H9 (cell line): ENCODE measurements around the gene AATF. TPM values are rescaled to one million over a fixed set of nuclear protein-coding genes. Genes with fewer than 3 reads are reported as not detected.

Source experiments
- DNase-seq: peaks from one replicate; pipeline ENCODE4 v3.0.0-alpha.2; 2017
- H2AFZ ChIP-seq: one replicate; pipeline ENCODE4 v1.6.1; 2013; ENCODE audit warnings: mild to moderate bottlenecking, low read length, control low read depth, moderate library complexity
- H2AK5ac ChIP-seq: 2 replicates; pipeline ENCODE4 v1.6.1; 2013; ENCODE audit warnings: low read length, control low read depth, mixed read lengths; ENCODE audit not compliant: insufficient read length
- H2BK120ac ChIP-seq: one replicate; pipeline ENCODE4 v1.6.1; 2013; ENCODE audit warnings: low read depth, mild to moderate bottlenecking, low read length, control low read depth, inconsistent platforms; ENCODE audit not compliant: poor library complexity, severe bottlenecking
- H2BK12ac ChIP-seq: 2 replicates; pipeline ENCODE4 v1.6.1; 2013; ENCODE audit warnings: low read length, control low read depth, mixed read lengths, low read depth; ENCODE audit not compliant: insufficient read length
- H2BK15ac ChIP-seq: 2 replicates; pipeline ENCODE4 v1.6.1; 2013; ENCODE audit warnings: low read depth, low read length, control low read depth
- H2BK20ac ChIP-seq: one replicate; pipeline ENCODE4 v1.6.1; 2013; ENCODE audit warnings: low read depth, mild to moderate bottlenecking, low read length, control low read depth, inconsistent platforms; ENCODE audit not compliant: poor library complexity, severe bottlenecking
- H2BK5ac ChIP-seq: 2 replicates; pipeline ENCODE4 v1.6.1; 2013; ENCODE audit warnings: low read length, control low read depth, mixed read lengths; ENCODE audit not compliant: insufficient read length
- H3K14ac ChIP-seq: 2 replicates; pipeline ENCODE4 v1.6.1; 2013; ENCODE audit warnings: low read length, control low read depth; ENCODE audit not compliant: insufficient read depth
- H3K18ac ChIP-seq: 2 replicates; pipeline ENCODE4 v1.6.1; 2013; ENCODE audit warnings: low read depth, mild to moderate bottlenecking, mixed read lengths, low read length, control low read depth; ENCODE audit not compliant: insufficient read length
- H3K23ac ChIP-seq: 2 replicates; pipeline ENCODE4 v1.6.1; 2013; ENCODE audit warnings: low read length, control low read depth, mixed read lengths, low read depth; ENCODE audit not compliant: insufficient read length
- H3K23me2 ChIP-seq: 2 replicates; pipeline ENCODE4 v1.6.1; 2013; ENCODE audit warnings: low read depth, mild to moderate bottlenecking, mixed read lengths, low read length, control low read depth; ENCODE audit not compliant: insufficient read length, poor library complexity, severe bottlenecking
- H3K27ac ChIP-seq: 2 replicates; pipeline ENCODE4 v1.5.1; 2013; ENCODE audit warnings: low read length, control low read depth, mixed read lengths, low read depth; ENCODE audit not compliant: insufficient read length
- H3K27me3 ChIP-seq: 2 replicates; pipeline ENCODE4 v1.6.1; 2013; ENCODE audit warnings: low read length, control low read depth, inconsistent platforms; ENCODE audit not compliant: insufficient read depth
- H3K4ac ChIP-seq: 2 replicates; pipeline ENCODE4 v1.6.1; 2013; ENCODE audit warnings: low read depth, mild to moderate bottlenecking, control low read depth, inconsistent platforms, low read length, moderate library complexity
- H3K4me1 ChIP-seq: 2 replicates; pipeline ENCODE4 v1.6.1; 2013; ENCODE audit warnings: low read length, control low read depth, inconsistent platforms; ENCODE audit not compliant: insufficient read depth
- H3K4me2 ChIP-seq: 2 replicates; pipeline ENCODE4 v1.6.1; 2013; ENCODE audit warnings: low read length, control low read depth, mixed read lengths; ENCODE audit not compliant: insufficient read length, insufficient read depth
- H3K56ac ChIP-seq: 2 replicates; pipeline ENCODE4 v1.6.1; 2013; ENCODE audit warnings: low read depth, mild to moderate bottlenecking, mixed read lengths, low read length, control low read depth; ENCODE audit not compliant: insufficient read length
- H3K79me1 ChIP-seq: 2 replicates; pipeline ENCODE4 v1.6.1; 2013; ENCODE audit warnings: low read depth, mild to moderate bottlenecking, moderate library complexity, low read length, control low read depth, inconsistent platforms; ENCODE audit not compliant: insufficient read depth, poor library complexity, severe bottlenecking
- H3K79me2 ChIP-seq: 2 replicates; pipeline ENCODE4 v1.6.1; 2013; ENCODE audit warnings: low read length, control low read depth, inconsistent platforms; ENCODE audit not compliant: insufficient read depth
- H3K9ac ChIP-seq: 2 replicates; pipeline ENCODE4 v1.6.1; 2013; ENCODE audit warnings: low read length, control low read depth, mixed read lengths; ENCODE audit not compliant: insufficient read length; ENCODE audit errors: extremely low read depth
- H3K9me3 ChIP-seq: one replicate; pipeline ENCODE4 v1.6.1; 2013; ENCODE audit warnings: low read depth, low read length, inconsistent platforms; ENCODE audit not compliant: control insufficient read depth
- H3T11ph ChIP-seq: one replicate; pipeline ENCODE4 v1.6.1; 2013; ENCODE audit warnings: mild to moderate bottlenecking, low read length, control low read depth, inconsistent platforms
- H4K20me1 ChIP-seq: one replicate; pipeline ENCODE4 v1.6.1; 2013; ENCODE audit not compliant: control insufficient read depth, insufficient read length, insufficient read depth
- H4K5ac ChIP-seq: 2 replicates; pipeline ENCODE4 v1.6.1; 2013; ENCODE audit warnings: low read depth, mild to moderate bottlenecking, mixed read lengths, low read length, control low read depth; ENCODE audit not compliant: insufficient read length
- H4K8ac ChIP-seq: replicated peaks from 2 replicates; pipeline ENCODE4 v1.6.1; 2013; ENCODE audit warnings: low read length, control low read depth, mixed read lengths, low read depth; ENCODE audit not compliant: insufficient read length
- H4K91ac ChIP-seq: 2 replicates; pipeline ENCODE4 v1.6.1; 2013; ENCODE audit warnings: low read depth, mild to moderate bottlenecking, moderate library complexity, mixed read lengths, low read length, control low read depth; ENCODE audit not compliant: insufficient read length
- H3K27ac Mint-ChIP-seq, 3 experiments: 2 replicates in 2 of 3; 3 replicates in 1 of 3; pipeline ENCODE4 v1.8.0; 2020 to 2021; ENCODE audit warnings: mixed read lengths in 3 of 3, mild to moderate bottlenecking in 1 of 3, moderate library complexity in 1 of 3
- H3K27me3 Mint-ChIP-seq: 2 replicates; pipeline ENCODE4 v1.8.0; 2021; ENCODE audit warnings: low read depth, mild to moderate bottlenecking, moderate library complexity, mixed read lengths
- H3K36me3 Mint-ChIP-seq, 3 experiments: 2 replicates in 2 of 3; 3 replicates in 1 of 3; pipeline ENCODE4 v1.8.0; 2020 to 2021; ENCODE audit warnings: low read depth in 3 of 3, mixed read lengths in 3 of 3; ENCODE audit not compliant: insufficient read depth in 1 of 3
- H3K4me1 Mint-ChIP-seq, 2 experiments: 2 replicates each; pipeline ENCODE4 v1.8.0; 2020; ENCODE audit warnings: mixed read lengths in 2 of 2
- H3K4me3 Mint-ChIP-seq, 2 experiments: 2 replicates in 1 of 2; 3 replicates in 1 of 2; pipeline ENCODE4 v1.8.0; 2020 to 2021; ENCODE audit warnings: mild to moderate bottlenecking in 2 of 2, mixed read lengths in 2 of 2, moderate library complexity in 1 of 2
- H3K9me3 Mint-ChIP-seq, 2 experiments: 2 replicates in 1 of 2; 3 replicates in 1 of 2; pipeline ENCODE4 v1.8.0; 2020; ENCODE audit warnings: mild to moderate bottlenecking in 2 of 2, mixed read lengths in 2 of 2, moderate library complexity in 1 of 2
- CTCF ChIP-seq: fragments of 200-600 bp; sonication (generic); conservative IDR thresholded peaks from 3 replicates; pipeline ENCODE4 v1.8.0; 2021; ENCODE audit warnings: antibody characterized with exemption, mild to moderate bottlenecking
- WGBS: extraction: QIAGEN DNeasy Blood & Tissue Kit; methylation state at CpG from one replicate; pipeline ENCODE4 v1.1.7; 2013; ENCODE audit warnings: missing lambda C conversion rate, low lambda C conversion rate, mixed read lengths; ENCODE audit not compliant: insufficient read length; ENCODE audit errors: extremely low coverage; 5-methylcytosine and 5-hydroxymethylcytosine counted together
- total RNA-seq: library from RNA; stranded (reverse); gene quantifications from 2 replicates; pipeline ENCODE4 v1.2.1, GENCODE V29; 2021

Gene AATF
- total RNA-seq, 1 experiment from 2014 or later: 69.6 TPM

GRCh38 chr17:37064956-37065355 is 116.2 kb downstream of the AATF start:
- H3K27ac Mint-ChIP-seq: peak overlapping the region in 2 of 3 experiments; percentile 53 to 95; a peak in 3 of 7 replicates
- Histone ChIP-seq H2AK5ac (no peak overlapping the region), H2BK12ac (no peak overlapping the region), H3K79me1 (no peaks in the 10 kb centered on the region), H3K27ac (no peak overlapping the region), H3T11ph (no peak overlapping the region), H3K4me1 (peaks cover 32% of the 10 kb centered on the region), H3K9ac (no peak overlapping the region), H2BK15ac (no peak overlapping the region), H3K9me3 (no peaks in the 10 kb centered on the region), H3K56ac (no peak overlapping the region), H3K4ac (no peak overlapping the region), H2AFZ (no peak overlapping the region), H3K23me2 (peaks cover 3% of the 10 kb centered on the region), H3K27me3 (no peaks in the 10 kb centered on the region; the same call in 1 of the 2 replicates), H4K91ac (no peak overlapping the region), H2BK120ac (no peak overlapping the region), H4K8ac (no peak overlapping the region), H3K14ac (peak overlapping the region; percentile 34; the same call in 1 of the 2 replicates), H2BK5ac (no peak overlapping the region), H3K23ac (no peak overlapping the region), H3K4me2 (peak overlapping the region; percentile 5), H2BK20ac (no peak overlapping the region), H4K20me1 (no peaks in the 10 kb centered on the region), H3K79me2 (no peaks in the 10 kb centered on the region), H4K5ac (no peak overlapping the region), H3K18ac (no peak overlapping the region)
- peaks cover 4 to 20% (median 4%) of the 10 kb centered on the region in 3 experiments; a peak in 5 of 7 replicates for H3K36me3 Mint-ChIP-seq
- no peaks in the 10 kb centered on the region; the same call in 1 of the 2 replicates for H3K27me3 Mint-ChIP-seq
- H3K4me3 Mint-ChIP-seq: peak overlapping the region in 1 of 2 experiments; percentile 44; a peak in 2 of 5 replicates
- no CpG with 5 or more reads among the region's 8 CpGs for WGBS
- H3K4me1 Mint-ChIP-seq: peaks cover 75 to 82% of the 10 kb centered on the region in 2 experiments
- no peak for TF ChIP-seq CTCF
- peaks cover 0 to 5% of the 10 kb centered on the region in 2 experiments; a peak in 3 of 5 replicates for H3K9me3 Mint-ChIP-seq
- DNase-seq: no peak
